GM10266 (cell line): ENCODE measurements around the gene SPANXN3.

Source experiments
- DNase-seq: peaks from one replicate; pipeline ENCODE4 v3.0.0; 2012; ENCODE audit errors: extremely low spot score
- CTCF ChIP-seq: IDR thresholded peaks from 2 replicates; pipeline ENCODE4 v1.5.1; 2012; ENCODE audit warnings: mild to moderate bottlenecking, low read depth; ENCODE audit not compliant: control insufficient read depth, insufficient read depth; ENCODE audit errors: missing control alignments

The SPANXN3 gene

DNA sequence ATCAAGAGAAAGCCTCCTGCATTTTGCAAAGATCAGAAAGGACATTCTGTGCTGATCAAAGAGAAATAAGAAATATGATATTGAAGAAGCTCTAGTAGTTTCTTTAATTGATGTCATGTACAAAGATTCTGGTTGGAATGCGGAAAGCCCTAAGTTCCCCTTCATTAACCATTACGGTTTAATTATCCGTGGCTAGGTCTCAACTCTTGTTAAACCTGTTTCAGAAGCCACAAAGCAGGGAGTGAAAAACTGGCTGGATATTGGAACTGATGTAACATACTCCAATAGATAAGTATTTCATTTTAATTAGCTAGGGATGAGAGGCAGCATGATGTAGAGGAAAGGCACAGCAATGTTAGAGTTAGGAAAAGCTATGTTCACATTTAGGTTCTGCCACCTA is 55.7 kb downstream of the SPANXN3 start:
- no peak for DNase-seq
- no peak for TF ChIP-seq CTCF
